ENCODE measurements around the gene STK11. TPM values are rescaled to one million over a fixed set of nuclear protein-coding genes. Genes with fewer than 3 reads are reported as not detected.

The STK11 gene
- total RNA-seq, 2 donors from 2014 or later: 49.0 to 68.6 TPM

DNA sequence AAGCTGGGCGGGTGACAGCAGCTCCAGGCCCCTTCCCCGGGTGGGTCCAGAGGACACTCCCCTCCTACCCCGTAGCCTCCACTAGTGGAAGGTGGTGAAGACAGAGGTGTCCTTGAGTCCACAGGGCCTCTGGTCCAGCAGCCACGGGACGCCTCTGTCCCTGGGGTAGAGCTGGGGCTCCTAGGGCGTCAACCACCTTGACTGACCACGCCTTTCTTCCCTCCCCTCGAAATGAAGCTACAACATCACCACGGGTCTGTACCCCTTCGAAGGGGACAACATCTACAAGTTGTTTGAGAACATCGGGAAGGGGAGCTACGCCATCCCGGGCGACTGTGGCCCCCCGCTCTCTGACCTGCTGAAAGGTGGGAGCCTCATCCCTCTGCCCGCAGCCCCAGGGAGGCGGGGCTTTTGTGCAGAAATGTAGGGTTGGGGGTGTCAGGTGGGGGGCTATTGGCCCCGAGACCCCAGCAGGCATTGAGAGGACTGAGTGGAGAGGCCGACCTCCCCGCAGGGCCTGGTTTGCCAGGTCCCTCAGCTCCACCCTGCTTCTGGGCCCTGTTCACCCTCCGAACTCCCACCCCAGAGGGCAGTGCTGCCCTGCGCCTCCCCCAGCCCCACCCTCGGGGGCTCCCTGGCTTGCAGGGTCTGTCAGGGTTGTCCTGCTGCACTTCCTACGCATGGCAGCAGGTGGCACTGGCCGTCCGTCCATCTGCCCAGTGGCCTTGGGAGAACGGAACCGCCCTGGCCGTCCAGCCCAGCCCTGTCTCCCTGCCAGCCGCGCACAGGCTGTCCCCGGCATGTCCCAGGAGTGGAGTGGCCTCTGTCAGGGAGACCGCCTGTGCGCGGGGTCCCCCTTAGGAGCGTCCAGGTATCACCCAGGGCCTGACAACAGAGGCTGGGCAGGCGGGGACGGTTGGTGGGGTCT is 15.7 kb downstream of the STK11 start:
- peak; percentile 78 to 88 (median 82) for DNase-seq
- WGBS, 2 donors: 69 to 82% methylated on average over 20 to 31 of the region's 38 CpGs
- Histone ChIP-seq H3K27ac (no peak overlapping the region), H3K27me3 (no peaks in the 10 kb centered on the region), H3K36me3 (replicated peaks in 1 of 2; ENCODE audit: insufficient read depth in 1 of 2, low read depth in 2 of 2) (peaks cover 1 to 4% of the 10 kb centered on the region in 2 donors), H3K9me3 (no peaks in the 10 kb centered on the region), H3K4me1 (peaks cover 26% of the 10 kb centered on the region), H3K4me3 (no peak overlapping the region)
- peak; percentile 87 for ATAC-seq
- TF ChIP-seq, protein P1, sequence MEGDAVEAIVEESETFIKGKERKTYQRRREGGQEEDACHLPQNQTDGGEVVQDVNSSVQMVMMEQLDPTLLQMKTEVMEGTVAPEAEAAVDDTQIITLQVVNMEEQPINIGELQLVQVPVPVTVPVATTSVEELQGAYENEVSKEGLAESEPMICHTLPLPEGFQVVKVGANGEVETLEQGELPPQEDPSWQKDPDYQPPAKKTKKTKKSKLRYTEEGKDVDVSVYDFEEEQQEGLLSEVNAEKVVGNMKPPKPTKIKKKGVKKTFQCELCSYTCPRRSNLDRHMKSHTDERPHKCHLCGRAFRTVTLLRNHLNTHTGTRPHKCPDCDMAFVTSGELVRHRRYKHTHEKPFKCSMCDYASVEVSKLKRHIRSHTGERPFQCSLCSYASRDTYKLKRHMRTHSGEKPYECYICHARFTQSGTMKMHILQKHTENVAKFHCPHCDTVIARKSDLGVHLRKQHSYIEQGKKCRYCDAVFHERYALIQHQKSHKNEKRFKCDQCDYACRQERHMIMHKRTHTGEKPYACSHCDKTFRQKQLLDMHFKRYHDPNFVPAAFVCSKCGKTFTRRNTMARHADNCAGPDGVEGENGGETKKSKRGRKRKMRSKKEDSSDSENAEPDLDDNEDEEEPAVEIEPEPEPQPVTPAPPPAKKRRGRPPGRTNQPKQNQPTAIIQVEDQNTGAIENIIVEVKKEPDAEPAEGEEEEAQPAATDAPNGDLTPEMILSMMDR (IDR thresholded peaks at IDR 0.05): peak; percentile 55 to 89 (median 78)
- no peak for TF ChIP-seq POLR2A (IDR thresholded peaks at IDR 0.05)
- intact Hi-C loops (cut with DNase I): no loop called here

DNA sequence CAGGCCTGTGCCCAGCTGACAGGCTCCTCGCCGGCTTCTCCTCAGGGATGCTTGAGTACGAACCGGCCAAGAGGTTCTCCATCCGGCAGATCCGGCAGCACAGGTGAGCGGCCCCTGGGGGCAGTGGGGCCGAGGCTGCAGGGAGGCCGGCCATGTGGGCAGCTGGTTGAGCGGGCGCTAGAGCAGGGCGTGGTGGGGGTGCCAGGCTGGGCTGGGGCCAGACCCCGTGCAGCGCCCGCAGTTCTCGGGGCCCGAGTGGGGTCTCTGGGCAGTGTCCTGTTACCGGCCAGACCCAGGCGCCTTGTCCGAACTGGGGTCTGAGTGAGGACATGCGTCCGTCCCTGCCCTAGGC is 16.3 kb downstream of the STK11 start:
- H3K36me3 ChIP-seq (replicated peaks in 1 of 2; ENCODE audit: insufficient read depth in 1 of 2, low read depth in 2 of 2): peaks cover 5 to 6% of the 10 kb centered on the region in 2 donors
- TF ChIP-seq, protein P1 (IDR thresholded peaks at IDR 0.05): no peak
- TF ChIP-seq POLR2A (IDR thresholded peaks at IDR 0.05): no peak
- peaks cover 23% of the 10 kb centered on the region for H3K4me1 ChIP-seq
- ATAC-seq: no peak
- intact Hi-C loops (cut with DNase I): no loop called here
- H3K9me3 ChIP-seq: no peaks in the 10 kb centered on the region
- no peak for DNase-seq
- no peak overlapping the region for H3K4me3 ChIP-seq
- no peaks in the 10 kb centered on the region for H3K27me3 ChIP-seq
- 81 to 84% methylated on average over 11 to 22 of the region's 22 CpGs for WGBS, 2 donors
- no peak overlapping the region for H3K27ac ChIP-seq

- no peak for DNase-seq
- Histone ChIP-seq H3K4me1 (peaks cover 19% of the 10 kb centered on the region), H3K27me3 (no peaks in the 10 kb centered on the region), H3K4me3 (no peak overlapping the region), H3K9me3 (no peaks in the 10 kb centered on the region), H3K27ac (no peak overlapping the region), H3K36me3 (replicated peaks in 1 of 2; ENCODE audit: insufficient read depth in 1 of 2, low read depth in 2 of 2) (peaks cover 5 to 8% of the 10 kb centered on the region in 2 donors)
- WGBS, 2 donors: 96 to 100% methylated on average over 1 to 13 of the region's 14 CpGs
- TF ChIP-seq, protein P1 (IDR thresholded peaks at IDR 0.05): no peak
- TF ChIP-seq POLR2A (IDR thresholded peaks at IDR 0.05): no peak
- no peak for ATAC-seq
- intact Hi-C loops (cut with DNase I): no loop called here
Observed at GRCh38 chr19:1222394-1222793, 16.8 kb downstream of the STK11 start.

DNA sequence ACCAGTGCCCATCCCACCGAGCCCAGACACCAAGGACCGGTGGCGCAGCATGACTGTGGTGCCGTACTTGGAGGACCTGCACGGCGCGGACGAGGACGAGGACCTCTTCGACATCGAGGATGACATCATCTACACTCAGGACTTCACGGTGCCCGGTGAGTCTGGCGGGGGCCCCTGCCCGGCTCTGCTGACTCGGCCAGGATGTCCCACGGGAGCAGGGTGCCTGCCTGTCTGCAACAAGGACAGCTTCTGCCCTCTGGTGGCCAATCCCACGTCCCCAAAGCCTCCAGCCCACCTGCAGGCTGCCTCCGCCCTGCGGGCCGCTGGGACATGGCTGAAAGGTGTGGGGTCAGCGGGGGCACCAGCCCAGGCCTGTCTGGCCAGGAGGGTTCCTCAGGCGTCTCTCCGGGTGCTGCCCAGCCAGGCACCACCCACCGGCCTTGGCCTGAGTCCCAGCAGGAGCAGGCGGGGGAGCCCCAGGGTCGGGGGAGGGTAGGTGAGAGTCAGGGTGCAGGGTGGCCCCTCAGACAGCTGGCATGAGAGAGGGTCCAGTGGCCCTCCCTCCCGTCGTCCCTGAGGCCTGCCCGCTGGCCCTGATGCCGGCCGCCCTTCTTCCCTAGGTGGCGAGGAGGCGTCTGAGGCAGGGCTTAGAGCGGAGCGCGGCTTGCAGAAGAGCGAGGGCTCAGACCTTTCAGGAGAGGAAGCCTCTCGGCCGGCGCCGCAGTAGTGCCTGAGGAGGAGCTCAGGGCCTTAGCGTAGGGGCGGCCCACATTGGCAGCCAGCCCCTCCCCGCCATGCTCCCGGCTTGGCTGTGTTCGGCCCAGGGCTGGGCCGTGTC is 17.7 kb downstream of the STK11 start:
- Histone ChIP-seq H3K9me3 (no peaks in the 10 kb centered on the region), H3K27ac (no peak overlapping the region), H3K4me1 (peaks cover 11% of the 10 kb centered on the region), H3K27me3 (no peaks in the 10 kb centered on the region), H3K36me3 (replicated peaks in 1 of 2; ENCODE audit: insufficient read depth in 1 of 2, low read depth in 2 of 2) (peaks cover 5 to 8% of the 10 kb centered on the region in 2 donors), H3K4me3 (no peak overlapping the region)
- WGBS, 2 donors: 78 to 87% methylated on average over 21 to 45 of the region's 48 CpGs
- TF ChIP-seq, protein P1 (IDR thresholded peaks at IDR 0.05): peak in 4 of 7 experiments; percentile 18 to 33 (median 26)
- no peak for TF ChIP-seq POLR2A (IDR thresholded peaks at IDR 0.05)
- ATAC-seq: no peak
- peak in 1 of 4 donors; percentile 45 for DNase-seq
- intact Hi-C loops (cut with DNase I): no loop called here

Measured in body of pancreas (tissue), 4 donors.